Astrocyte (in vitro differentiated cells and primary cell): ENCODE measurements around the gene SEC14L3.

Experiments
- EZH2 ChIP-seq: IDR thresholded peaks from 2 replicates; pipeline ENCODE4 v1.6.1; 2012; ENCODE audit warnings: mild to moderate bottlenecking, low read length, inconsistent platforms; ENCODE audit not compliant: insufficient read depth
- TF ChIP-seq, protein P1 (sequence below): IDR thresholded peaks from 2 replicates; pipeline ENCODE4 v1.5.1; 2011; ENCODE audit warnings: low read depth, mild to moderate bottlenecking, inconsistent platforms, low read length, moderate library complexity; ENCODE audit not compliant: insufficient read depth

DNA sequence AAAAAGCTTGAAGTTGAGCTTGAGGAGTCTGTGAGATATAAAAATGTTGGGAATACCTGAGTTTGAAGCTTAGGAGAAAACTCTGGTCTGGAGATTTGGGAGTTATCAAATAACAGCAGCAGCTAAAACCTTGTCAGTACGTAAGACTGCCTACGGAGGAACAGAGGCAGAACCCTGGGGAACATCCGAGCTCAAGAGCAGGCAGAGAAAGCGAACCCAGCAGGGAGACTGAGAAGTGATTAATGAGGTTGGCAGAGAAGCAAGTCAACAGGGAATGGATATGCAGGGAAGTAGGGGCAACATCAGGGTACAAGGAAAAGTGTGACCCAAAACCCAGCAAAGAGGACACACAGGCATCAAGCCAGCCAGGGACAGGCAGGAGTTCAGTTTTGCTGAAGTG is 58.8 kb downstream of the SEC14L3 start:
- TF ChIP-seq, protein P1, sequence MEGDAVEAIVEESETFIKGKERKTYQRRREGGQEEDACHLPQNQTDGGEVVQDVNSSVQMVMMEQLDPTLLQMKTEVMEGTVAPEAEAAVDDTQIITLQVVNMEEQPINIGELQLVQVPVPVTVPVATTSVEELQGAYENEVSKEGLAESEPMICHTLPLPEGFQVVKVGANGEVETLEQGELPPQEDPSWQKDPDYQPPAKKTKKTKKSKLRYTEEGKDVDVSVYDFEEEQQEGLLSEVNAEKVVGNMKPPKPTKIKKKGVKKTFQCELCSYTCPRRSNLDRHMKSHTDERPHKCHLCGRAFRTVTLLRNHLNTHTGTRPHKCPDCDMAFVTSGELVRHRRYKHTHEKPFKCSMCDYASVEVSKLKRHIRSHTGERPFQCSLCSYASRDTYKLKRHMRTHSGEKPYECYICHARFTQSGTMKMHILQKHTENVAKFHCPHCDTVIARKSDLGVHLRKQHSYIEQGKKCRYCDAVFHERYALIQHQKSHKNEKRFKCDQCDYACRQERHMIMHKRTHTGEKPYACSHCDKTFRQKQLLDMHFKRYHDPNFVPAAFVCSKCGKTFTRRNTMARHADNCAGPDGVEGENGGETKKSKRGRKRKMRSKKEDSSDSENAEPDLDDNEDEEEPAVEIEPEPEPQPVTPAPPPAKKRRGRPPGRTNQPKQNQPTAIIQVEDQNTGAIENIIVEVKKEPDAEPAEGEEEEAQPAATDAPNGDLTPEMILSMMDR = no peak
- TF ChIP-seq EZH2 = no peak
